Hepatocyte (in vitro differentiated cells): ENCODE results near the gene RPS14.

Experiments
- EZH2 ChIP-seq: fragments of 200-600 bp; sonication (generic); IDR thresholded peaks from 2 replicates; pipeline ENCODE4 v1.6.1; 2016; ENCODE audit warnings: antibody characterized with exemption, mild to moderate bottlenecking, borderline replicate concordance
- TF ChIP-seq, protein P1 (sequence below): fragments of 200-600 bp; sonication (generic); IDR thresholded peaks from 2 replicates; pipeline ENCODE4 v1.5.1; 2016; ENCODE audit warnings: antibody characterized with exemption, mild to moderate bottlenecking; ENCODE audit not compliant: poor library complexity

DNA sequence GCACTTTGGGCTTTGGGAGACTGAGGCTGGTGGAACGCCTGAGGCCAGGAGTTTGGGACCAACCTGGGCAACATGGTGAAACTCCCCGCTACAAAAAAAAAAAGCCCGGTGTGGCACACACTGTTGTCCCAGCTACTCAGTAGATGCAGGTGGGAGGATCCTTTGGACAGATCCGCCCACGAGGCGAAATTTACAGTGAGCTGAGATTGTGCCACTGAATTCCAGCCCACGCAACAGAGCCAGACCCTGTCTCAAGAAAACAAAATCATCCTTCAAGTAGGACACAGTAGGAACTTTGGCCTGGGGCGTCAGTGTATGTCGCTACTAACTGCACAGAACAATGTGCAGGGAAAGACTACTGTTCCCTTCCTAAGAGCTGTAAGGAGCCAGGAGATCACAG is 4.8 kb downstream of the RPS14 start:
- no peak for TF ChIP-seq EZH2
- TF ChIP-seq, protein P1, sequence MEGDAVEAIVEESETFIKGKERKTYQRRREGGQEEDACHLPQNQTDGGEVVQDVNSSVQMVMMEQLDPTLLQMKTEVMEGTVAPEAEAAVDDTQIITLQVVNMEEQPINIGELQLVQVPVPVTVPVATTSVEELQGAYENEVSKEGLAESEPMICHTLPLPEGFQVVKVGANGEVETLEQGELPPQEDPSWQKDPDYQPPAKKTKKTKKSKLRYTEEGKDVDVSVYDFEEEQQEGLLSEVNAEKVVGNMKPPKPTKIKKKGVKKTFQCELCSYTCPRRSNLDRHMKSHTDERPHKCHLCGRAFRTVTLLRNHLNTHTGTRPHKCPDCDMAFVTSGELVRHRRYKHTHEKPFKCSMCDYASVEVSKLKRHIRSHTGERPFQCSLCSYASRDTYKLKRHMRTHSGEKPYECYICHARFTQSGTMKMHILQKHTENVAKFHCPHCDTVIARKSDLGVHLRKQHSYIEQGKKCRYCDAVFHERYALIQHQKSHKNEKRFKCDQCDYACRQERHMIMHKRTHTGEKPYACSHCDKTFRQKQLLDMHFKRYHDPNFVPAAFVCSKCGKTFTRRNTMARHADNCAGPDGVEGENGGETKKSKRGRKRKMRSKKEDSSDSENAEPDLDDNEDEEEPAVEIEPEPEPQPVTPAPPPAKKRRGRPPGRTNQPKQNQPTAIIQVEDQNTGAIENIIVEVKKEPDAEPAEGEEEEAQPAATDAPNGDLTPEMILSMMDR: no peak
